Fibroblast of lung (primary cell): Measurements from ENCODE around the gene RB1. TPM values are rescaled to one million over a fixed set of nuclear protein-coding genes. Genes with fewer than 3 reads are reported as not detected.

Experiments
- DNase-seq, 2 donors: peaks; one replicate each; pipeline versions ENCODE4 v3.0.0 to v3.0.0-alpha.2; 2010; ENCODE audit warnings: low read depth in 2 of 2
- H2AFZ ChIP-seq: 2 replicates; pipeline ENCODE4 v1.5.1; 2012; ENCODE audit warnings: low read length, control low read depth, inconsistent platforms
- H3K27ac ChIP-seq: 2 replicates; pipeline ENCODE4 v1.5.1; 2011; ENCODE audit warnings: low read length, control low read depth; ENCODE audit not compliant: insufficient read depth
- H3K27me3 ChIP-seq: 2 replicates; pipeline ENCODE4 v1.5.1; 2011; ENCODE audit warnings: mild to moderate bottlenecking, low read length; ENCODE audit not compliant: control insufficient read depth, insufficient read depth
- H3K36me3 ChIP-seq: 2 replicates; pipeline ENCODE4 v1.5.1; 2011; ENCODE audit warnings: low read length; ENCODE audit not compliant: control insufficient read depth, insufficient read depth
- H3K4me1 ChIP-seq: 2 replicates; pipeline ENCODE4 v1.5.1; 2011; ENCODE audit warnings: low read length; ENCODE audit not compliant: control insufficient read depth, insufficient read depth; ENCODE audit errors: extremely low read depth
- H3K4me2 ChIP-seq: 2 replicates; pipeline ENCODE4 v1.5.1; 2011; ENCODE audit warnings: low read length, control low read depth; ENCODE audit not compliant: insufficient read depth; ENCODE audit errors: extremely low read depth
- H3K4me3 ChIP-seq, 4 experiments: fragments of 200-600 bp in 1 of 4; sonication (generic) in 1 of 4; replicated peaks in 1 of 4; 2 replicates each; pipeline ENCODE4 v1.5.1; 2011 to 2016; ENCODE audit warnings: low read length in 4 of 4, low read depth in 3 of 4, mild to moderate bottlenecking in 3 of 4, control low read depth in 2 of 4, inconsistent platforms in 1 of 4, mixed read lengths in 1 of 4; ENCODE audit not compliant: insufficient read depth in 1 of 4; ENCODE audit errors: control extremely low read depth in 1 of 4
- H3K79me2 ChIP-seq: 2 replicates; pipeline ENCODE4 v1.5.1; 2012; ENCODE audit warnings: mild to moderate bottlenecking, low read length, inconsistent platforms; ENCODE audit not compliant: control insufficient read depth, insufficient read depth
- H3K9ac ChIP-seq: 2 replicates; pipeline ENCODE4 v1.5.1; 2011; ENCODE audit warnings: mild to moderate bottlenecking, low read length, control low read depth; ENCODE audit not compliant: insufficient read depth
- H3K9me3 ChIP-seq: 2 replicates; pipeline ENCODE4 v1.5.1; 2012; ENCODE audit warnings: low read depth, low read length; ENCODE audit not compliant: control insufficient read depth, insufficient read depth
- H4K20me1 ChIP-seq: 2 replicates; pipeline ENCODE4 v1.5.1; 2011; ENCODE audit warnings: low read length; ENCODE audit not compliant: control insufficient read depth, insufficient read depth; ENCODE audit errors: extremely low read depth
- EZH2 ChIP-seq: IDR thresholded peaks from 2 replicates; pipeline ENCODE4 v1.5.1; 2012; ENCODE audit warnings: low read length, control low read depth, mild to moderate bottlenecking; ENCODE audit errors: missing control alignments
- polyA plus RNA-seq, 2 donors: library from polyadenylated mRNA; depleted of rRNA in 1 of 2; stranded (reverse) in 1 of 2; unstranded in 1 of 2; fragments of >200 nt; gene quantifications; 2 replicates each; pipeline ENCODE4 v1.2.1, GENCODE V29; 2011 to 2012; ENCODE audit warnings: missing spikeins in 1 of 2
- total RNA-seq: library from RNA; depleted of rRNA; stranded (reverse); fragments of >200 nt; gene quantifications from 2 replicates; pipeline ENCODE4 v1.2.1, GENCODE V29; 2014
- TF ChIP-seq, protein P1 (sequence below), 2 donors: IDR thresholded peaks in 1 of 2; conservative IDR thresholded peaks in 1 of 2; 1 replicate in 1 of 2; 2 replicates in 1 of 2; pipeline ENCODE4 v1.5.1; 2011 to 2012; ENCODE audit warnings: low read length in 2 of 2, control low read depth in 1 of 2, inconsistent platforms in 1 of 2, low read depth in 1 of 2, mild to moderate bottlenecking in 1 of 2

Gene RB1
- total and polyA plus RNA-seq, 2 donors (not counting 1 experiment from before 2014, with no cell fraction given): 31.9 to 39.7 TPM

GRCh38 chr13:48507021-48507420 lies 203.5 kb downstream of the RB1 start:
- no peaks in the 10 kb centered on the region for H3K9me3 ChIP-seq
- no peaks in the 10 kb centered on the region for H3K27me3 ChIP-seq
- H2AFZ ChIP-seq: no peak overlapping the region
- H3K4me2 ChIP-seq: no peak overlapping the region
- no peak overlapping the region for H3K4me3 ChIP-seq
- H3K36me3 ChIP-seq: no peaks in the 10 kb centered on the region
- no peaks in the 10 kb centered on the region for H3K4me1 ChIP-seq
- TF ChIP-seq EZH2: no peak
- TF ChIP-seq, protein P1, sequence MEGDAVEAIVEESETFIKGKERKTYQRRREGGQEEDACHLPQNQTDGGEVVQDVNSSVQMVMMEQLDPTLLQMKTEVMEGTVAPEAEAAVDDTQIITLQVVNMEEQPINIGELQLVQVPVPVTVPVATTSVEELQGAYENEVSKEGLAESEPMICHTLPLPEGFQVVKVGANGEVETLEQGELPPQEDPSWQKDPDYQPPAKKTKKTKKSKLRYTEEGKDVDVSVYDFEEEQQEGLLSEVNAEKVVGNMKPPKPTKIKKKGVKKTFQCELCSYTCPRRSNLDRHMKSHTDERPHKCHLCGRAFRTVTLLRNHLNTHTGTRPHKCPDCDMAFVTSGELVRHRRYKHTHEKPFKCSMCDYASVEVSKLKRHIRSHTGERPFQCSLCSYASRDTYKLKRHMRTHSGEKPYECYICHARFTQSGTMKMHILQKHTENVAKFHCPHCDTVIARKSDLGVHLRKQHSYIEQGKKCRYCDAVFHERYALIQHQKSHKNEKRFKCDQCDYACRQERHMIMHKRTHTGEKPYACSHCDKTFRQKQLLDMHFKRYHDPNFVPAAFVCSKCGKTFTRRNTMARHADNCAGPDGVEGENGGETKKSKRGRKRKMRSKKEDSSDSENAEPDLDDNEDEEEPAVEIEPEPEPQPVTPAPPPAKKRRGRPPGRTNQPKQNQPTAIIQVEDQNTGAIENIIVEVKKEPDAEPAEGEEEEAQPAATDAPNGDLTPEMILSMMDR (conservative IDR thresholded peaks at IDR 0.05 in 1 of 2, IDR thresholded peaks at IDR 0.05 in 1 of 2; ENCODE audit: low read depth in 1 of 2, low read length in 2 of 2): no peak
- H4K20me1 ChIP-seq: no peaks in the 10 kb centered on the region
- no peak for DNase-seq
- no peak overlapping the region for H3K27ac ChIP-seq
- H3K9ac ChIP-seq: no peak overlapping the region
- H3K79me2 ChIP-seq: no peaks in the 10 kb centered on the region

DNA sequence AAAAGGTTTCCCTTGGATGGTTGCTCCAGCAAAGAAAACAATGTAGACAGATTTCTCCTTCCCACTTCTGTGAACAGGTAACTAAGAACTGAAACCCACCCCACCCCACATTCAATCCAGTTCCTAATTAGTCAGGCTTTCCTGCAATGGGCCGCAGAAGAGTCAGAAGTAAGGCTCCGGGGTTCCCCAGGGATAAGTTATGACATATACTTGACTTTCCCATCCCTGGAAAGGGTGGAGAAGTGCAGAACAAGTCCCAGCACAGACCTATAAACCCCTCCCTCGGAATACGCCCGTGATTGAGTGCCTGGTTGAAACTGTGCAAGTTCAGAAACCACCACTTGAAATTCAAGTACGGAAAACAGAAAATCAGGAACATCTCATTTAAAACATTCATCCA lies 204.5 kb downstream of the RB1 start:
- Histone ChIP-seq H3K4me1 (no peaks in the 10 kb centered on the region), H3K27me3 (no peaks in the 10 kb centered on the region), H3K4me2 (no peak overlapping the region), H2AFZ (no peak overlapping the region), H3K27ac (no peak overlapping the region), H3K79me2 (no peaks in the 10 kb centered on the region), H3K9ac (no peak overlapping the region), H3K4me3 (no peak overlapping the region), H3K9me3 (no peaks in the 10 kb centered on the region), H3K36me3 (no peaks in the 10 kb centered on the region), H4K20me1 (no peaks in the 10 kb centered on the region)
- TF ChIP-seq, protein P1 (conservative IDR thresholded peaks at IDR 0.05 in 1 of 2, IDR thresholded peaks at IDR 0.05 in 1 of 2; ENCODE audit: low read depth in 1 of 2, low read length in 2 of 2): no peak
- no peak for TF ChIP-seq EZH2
- no peak for DNase-seq

DNA sequence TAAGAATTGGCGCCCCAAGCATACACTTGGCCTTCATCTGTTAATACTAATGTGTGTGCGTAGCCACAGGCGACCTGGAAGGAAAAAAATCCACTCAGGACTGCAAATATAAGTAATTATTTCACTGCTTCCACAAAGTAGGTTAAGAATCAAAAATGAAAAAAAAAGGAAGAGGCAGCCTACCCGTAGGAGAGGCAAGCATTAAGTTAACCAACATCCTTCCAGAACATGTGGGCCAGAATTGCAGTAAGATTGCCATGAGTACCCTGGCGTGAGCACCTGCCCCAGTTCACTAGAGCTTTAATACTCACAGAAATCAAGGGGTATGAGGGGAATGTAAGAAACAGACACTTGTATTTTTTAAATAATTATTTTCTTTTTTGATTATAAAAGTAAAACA lies 207.1 kb downstream of the RB1 start:
- Histone ChIP-seq H2AFZ (no peak overlapping the region), H3K27ac (no peak overlapping the region), H4K20me1 (no peaks in the 10 kb centered on the region), H3K36me3 (no peaks in the 10 kb centered on the region), H3K4me2 (no peak overlapping the region), H3K4me1 (no peaks in the 10 kb centered on the region), H3K4me3 (no peak overlapping the region), H3K9ac (no peak overlapping the region), H3K27me3 (no peaks in the 10 kb centered on the region), H3K79me2 (no peaks in the 10 kb centered on the region), H3K9me3 (no peaks in the 10 kb centered on the region)
- no peak for DNase-seq
- no peak for TF ChIP-seq EZH2
- TF ChIP-seq, protein P1 (conservative IDR thresholded peaks at IDR 0.05 in 1 of 2, IDR thresholded peaks at IDR 0.05 in 1 of 2; ENCODE audit: low read depth in 1 of 2, low read length in 2 of 2): no peak
